Skeletal muscle satellite cell (primary cell): ENCODE measurements around the gene KCNK7. TPM values are rescaled to one million over a fixed set of nuclear protein-coding genes. Genes with fewer than 3 reads are reported as not detected.
"Not testable (repeated sequence)": the region's sequence is repeated elsewhere in the genome, so short reads cannot be mapped to it uniquely, and the experiment has no call there.

ENCODE experiments used
- H3K27me3 ChIP-seq: 2 replicates; pipeline ENCODE4 v1.7.0; 2013; ENCODE audit warnings: low read length; ENCODE audit not compliant: control insufficient read depth, insufficient read depth
- H3K36me3 ChIP-seq: 2 replicates; pipeline ENCODE4 v1.7.0; 2013; ENCODE audit warnings: mild to moderate bottlenecking, control low read depth, low read length; ENCODE audit not compliant: insufficient read depth
- H3K4me1 ChIP-seq: 2 replicates; pipeline ENCODE4 v1.7.0; 2013; ENCODE audit warnings: low read length; ENCODE audit not compliant: control insufficient read depth, insufficient read depth
- H3K4me2 ChIP-seq: 2 replicates; pipeline ENCODE4 v1.7.0; 2013; ENCODE audit warnings: mild to moderate bottlenecking, low read length
- H3K4me3 ChIP-seq: 2 replicates; pipeline ENCODE4 v1.7.0; 2013; ENCODE audit warnings: low read length
- H3K9ac ChIP-seq: 2 replicates; pipeline ENCODE4 v1.7.0; 2013; ENCODE audit warnings: mild to moderate bottlenecking, low read depth, low read length, moderate library complexity
- H3K9me3 ChIP-seq: replicated peaks from 2 replicates; pipeline ENCODE4 v1.7.0; 2013; ENCODE audit warnings: mild to moderate bottlenecking, control low read depth, low read length
- total RNA-seq: library from RNA; depleted of rRNA; stranded (reverse); fragments of >200 nt; gene quantifications from 2 replicates; pipeline ENCODE4 v1.2.3, GENCODE V29; 2012; rRNA removed

The KCNK7 gene
- 0.25 and 0.44 TPM in 2 replicates for total RNA-seq

- no peak within 1 kb of the TSS for H3K9ac ChIP-seq
- no peaks in the 10 kb centered on the region for H3K27me3 ChIP-seq
- H3K4me3 ChIP-seq, result no peak within 1 kb of the TSS
- no peak within 1 kb of the TSS for H3K4me2 ChIP-seq
- no peaks in the 10 kb centered on the region for H3K9me3 ChIP-seq
- H3K36me3 ChIP-seq, result peaks cover 27% of the 10 kb centered on the region
- peaks cover 8% of the 10 kb centered on the region for H3K4me1 ChIP-seq
Measured at GRCh38 chr11:65595543-65596281, at the start of gene KCNK7. KCNK7 (minus strand) TSS chr11:65595800; CDS start chr11:65595772, 28 bp downstream.

- peaks cover 6% of the 10 kb centered on the region for H3K4me1 ChIP-seq
- no peak overlapping the region for H3K9ac ChIP-seq
- H3K9me3 ChIP-seq, result no peaks in the 10 kb centered on the region
- no peak overlapping the region for H3K4me2 ChIP-seq
- H3K4me3 ChIP-seq, result no peak overlapping the region
- H3K36me3 ChIP-seq, result peaks cover 22% of the 10 kb centered on the region
- no peaks in the 10 kb centered on the region for H3K27me3 ChIP-seq
Measured at GRCh38 chr11:65644837-65645236, 49.2 kb upstream of the KCNK7 start.

GRCh38 chr11:65643971-65644370 is 48.4 kb upstream of the KCNK7 start:
- Histone ChIP-seq H3K9me3 (no peaks in the 10 kb centered on the region), H3K27me3 (no peaks in the 10 kb centered on the region), H3K4me2 (no peak overlapping the region), H3K9ac (no peak overlapping the region), H3K4me1 (peaks cover 9% of the 10 kb centered on the region), H3K36me3 (peaks cover 21% of the 10 kb centered on the region), H3K4me3 (no peak overlapping the region)

GRCh38 chr11:65642014-65642671 is 46.5 kb upstream of the KCNK7 start:
- Histone ChIP-seq H3K9me3 (no peaks in the 10 kb centered on the region), H3K4me3 (no peak overlapping the region), H3K36me3 (peaks cover 21% of the 10 kb centered on the region), H3K27me3 (no peaks in the 10 kb centered on the region), H3K9ac (no peak overlapping the region), H3K4me1 (peaks cover 22% of the 10 kb centered on the region), H3K4me2 (no peak overlapping the region)

- no peak overlapping the region for H3K4me3 ChIP-seq
- peaks cover 28% of the 10 kb centered on the region for H3K36me3 ChIP-seq
- no peak overlapping the region for H3K9ac ChIP-seq
- H3K9me3 ChIP-seq, result no peaks in the 10 kb centered on the region
- peaks cover 19% of the 10 kb centered on the region for H3K4me1 ChIP-seq
- no peak overlapping the region for H3K4me2 ChIP-seq
- no peaks in the 10 kb centered on the region for H3K27me3 ChIP-seq
Measured at GRCh38 chr11:65641297-65642013, 45.9 kb upstream of the KCNK7 start.

- Histone ChIP-seq H3K4me2 (no peak overlapping the region), H3K9me3 (no peaks in the 10 kb centered on the region), H3K27me3 (no peaks in the 10 kb centered on the region), H3K4me3 (no peak overlapping the region), H3K36me3 (peaks cover 29% of the 10 kb centered on the region), H3K9ac (no peak overlapping the region), H3K4me1 (peaks cover 19% of the 10 kb centered on the region)
Measured at GRCh38 chr11:65640483-65641296, 45.1 kb upstream of the KCNK7 start.

GRCh38 chr11:65639623-65640482 is 44.3 kb upstream of the KCNK7 start:
- H3K4me1 ChIP-seq, result peaks cover 19% of the 10 kb centered on the region

GRCh38 chr11:65639228-65639597 is 43.6 kb upstream of the KCNK7 start:
- not testable (repeated sequence) for H3K9ac ChIP-seq, H3K4me2 ChIP-seq, H3K27me3 ChIP-seq, H3K4me3 ChIP-seq, H3K9me3 ChIP-seq
- Histone ChIP-seq H3K36me3 (peaks cover 44% of the 10 kb centered on the region), H3K4me1 (peaks cover 19% of the 10 kb centered on the region)

More at GRCh38 chr11:65639623-65640482, 44.3 kb upstream of the KCNK7 start:
- Histone ChIP-seq H3K9me3 (no peaks in the 10 kb centered on the region), H3K27me3 (no peaks in the 10 kb centered on the region), H3K36me3 (peaks cover 37% of the 10 kb centered on the region), H3K4me2 (no peak overlapping the region), H3K4me3 (no peak overlapping the region), H3K9ac (no peak overlapping the region)

- Histone ChIP-seq H3K27me3 (no peaks in the 10 kb centered on the region), H3K9ac (peak within 1 kb of the TSS; percentile 80), H3K4me1 (peaks cover 19% of the 10 kb centered on the region), H3K4me2 (peak within 1 kb of the TSS; percentile 85), H3K36me3 (peaks cover 53% of the 10 kb centered on the region), H3K4me3 (peak within 1 kb of the TSS; percentile 78), H3K9me3 (no peaks in the 10 kb centered on the region)
Measured at GRCh38 chr11:65637794-65638419, 42.3 kb upstream of the KCNK7 start, which contains the start of gene SIPA1. SIPA1 (plus strand) TSS chr11:65638101; CDS start chr11:65640922, 2,821 bp downstream.

- Histone ChIP-seq H3K4me1 (peaks cover 19% of the 10 kb centered on the region), H3K4me2 (peak overlapping the region; percentile 85), H3K9ac (no peak overlapping the region), H3K27me3 (no peaks in the 10 kb centered on the region), H3K36me3 (peaks cover 49% of the 10 kb centered on the region), H3K4me3 (no peak overlapping the region), H3K9me3 (no peaks in the 10 kb centered on the region)
Measured at GRCh38 chr11:65637032-65637557, 41.5 kb upstream of the KCNK7 start.
